NCI-H345 treated with DMSO at 0.1 percent for 48 hours (cell line): ENCODE data around the gene NEU2.
"Not testable (repeated sequence)": the region's sequence is repeated elsewhere in the genome, so short reads cannot be mapped to it uniquely, and the experiment has no call there.

Experiments
- DNase-seq: peaks from one replicate; lab custom pipeline; 2025; ENCODE audit not compliant: unreplicated experiment; lab: John Stamatoyannopoulos, UW

The NEU2 gene

GRCh38 chr2:233010569-233011267, 21.8 kb upstream of the NEU2 start:
- DNase-seq, result no peak

DNA sequence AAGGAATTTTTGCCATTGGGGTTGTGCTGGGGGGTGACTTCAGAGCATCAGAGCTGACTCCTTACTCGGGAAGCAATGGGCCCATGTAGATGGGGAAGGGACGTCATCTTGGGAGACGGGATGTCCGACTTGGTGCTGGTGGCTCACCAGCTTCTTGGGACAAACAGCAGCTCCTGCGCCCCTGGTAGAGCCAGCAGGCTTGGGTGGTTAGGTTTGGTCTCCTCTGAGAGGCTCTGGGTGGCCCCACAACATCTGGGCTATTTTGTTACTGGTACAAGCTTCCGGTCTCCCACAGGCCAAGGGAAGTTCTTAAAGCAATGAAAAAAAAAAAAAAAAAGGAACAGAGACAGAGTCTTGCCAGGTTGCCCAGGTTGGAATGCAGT, 21.2 kb upstream of the NEU2 start:
- DNase-seq, result no peak

GRCh38 chr2:233011702-233012131, 20.8 kb upstream of the NEU2 start:
- no peak for DNase-seq

DNA sequence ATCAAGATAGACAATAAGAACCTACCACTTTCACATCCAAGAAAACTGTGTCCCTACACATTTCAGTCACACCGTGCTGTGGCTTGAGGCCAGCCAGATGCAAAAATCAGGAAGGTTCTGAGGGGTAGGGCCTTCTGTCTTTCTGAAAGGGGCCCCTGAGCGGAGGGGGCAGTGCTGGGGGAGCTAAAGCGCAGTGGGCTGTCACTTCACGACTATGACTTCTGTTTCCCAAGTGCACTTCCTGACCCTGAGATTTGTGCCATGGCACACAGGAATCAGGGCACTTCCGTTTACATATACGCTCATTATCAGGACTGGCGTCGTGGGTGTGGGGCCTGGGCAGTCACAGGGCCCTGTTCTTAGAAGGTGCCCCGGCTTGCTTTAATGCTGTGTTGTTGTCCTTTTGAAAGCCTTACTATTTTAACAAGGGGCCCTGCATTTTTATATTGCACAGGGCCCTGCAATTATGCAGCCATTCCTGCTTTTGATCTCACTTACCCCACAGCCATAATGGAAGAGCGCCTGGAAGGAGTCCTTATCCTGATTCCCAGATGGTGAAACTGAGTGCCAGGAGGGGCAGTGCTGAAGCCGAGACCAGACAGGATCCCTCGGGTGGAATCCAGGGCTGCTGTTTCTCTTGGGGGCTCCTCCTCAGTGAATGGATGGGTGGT, 20.0 kb upstream of the NEU2 start:
- no peak for DNase-seq

- no peak for DNase-seq
These were observed 19.4 kb upstream of the NEU2 start, which contains the start of gene NGEF for GRCh38 chr2:233013027-233013461. NGEF (minus strand) TSS chr2:233013256; CDS start chr2:232974890, 38,366 bp downstream.

DNA sequence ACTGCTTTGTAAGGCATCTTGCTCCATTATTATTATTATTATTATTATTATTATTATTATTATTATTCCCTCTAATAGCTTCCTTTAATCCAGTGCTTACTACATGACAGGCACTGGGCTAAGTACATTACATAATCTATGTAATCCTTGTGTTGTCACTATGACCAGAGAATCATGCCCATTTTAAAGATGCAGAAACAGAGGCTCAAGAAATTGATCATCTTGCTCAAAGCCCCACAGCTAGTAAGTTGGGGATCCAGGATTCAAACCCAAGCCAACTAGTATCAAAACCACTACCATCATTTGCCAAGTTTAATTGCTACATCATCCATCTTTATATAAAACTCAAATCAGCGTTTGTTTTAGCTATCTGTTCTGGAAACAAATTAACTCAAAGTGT, 18.8 kb upstream of the NEU2 start:
- no peak for DNase-seq

GRCh38 chr2:233015019-233015645, 17.3 kb upstream of the NEU2 start:
- no peak for DNase-seq

- DNase-seq, result no peak
These were observed 14.5 kb upstream of the NEU2 start for GRCh38 chr2:233017947-233018346.

GRCh38 chr2:233019610-233020009, 12.9 kb upstream of the NEU2 start:
- DNase-seq, result not testable (repeated sequence)

DNA sequence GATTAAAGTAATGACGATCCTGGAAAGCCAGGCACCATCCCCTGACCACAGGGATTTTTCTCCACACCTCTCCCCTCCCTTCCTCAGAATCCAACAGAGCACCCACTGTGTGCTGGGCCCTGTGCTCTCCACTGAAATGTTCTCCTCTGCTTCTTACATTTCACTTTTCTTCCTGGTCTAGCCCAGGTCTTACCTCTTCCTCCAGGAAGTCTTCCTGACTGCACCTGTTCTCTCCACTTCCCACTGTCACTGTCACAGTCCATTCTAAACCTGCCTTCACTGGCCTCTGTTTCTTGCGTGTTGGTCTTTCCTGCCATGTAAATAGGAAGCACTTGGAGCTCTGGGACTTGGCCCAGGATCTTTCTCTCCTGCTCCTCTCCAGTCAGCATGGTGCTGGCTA, 12.0 kb upstream of the NEU2 start:
- DNase-seq, result no peak

DNA sequence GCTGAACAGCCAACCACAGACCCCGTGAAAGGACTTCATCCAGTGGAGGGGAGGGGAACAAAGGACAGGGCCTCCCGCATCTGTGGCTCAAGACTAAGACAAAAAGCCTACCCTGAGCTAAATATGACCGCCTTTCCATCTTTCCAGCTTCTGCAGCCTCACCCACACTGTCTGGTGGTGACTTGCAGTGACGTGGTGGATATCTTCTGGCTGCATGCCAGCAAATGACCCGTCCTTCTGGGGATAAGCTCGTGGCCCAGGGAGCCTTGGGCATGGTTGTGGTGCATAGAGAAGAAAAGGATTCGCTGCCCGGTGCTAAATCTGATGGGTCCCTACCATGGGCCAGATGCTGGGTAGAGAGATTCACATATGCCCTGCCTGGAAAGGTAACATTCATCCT, 10.7 kb upstream of the NEU2 start:
- DNase-seq, result no peak

GRCh38 chr2:233022561-233022960, 9.9 kb upstream of the NEU2 start:
- DNase-seq, result no peak

- DNase-seq, result no peak
These were observed 9.3 kb upstream of the NEU2 start for GRCh38 chr2:233023007-233023760.

DNA sequence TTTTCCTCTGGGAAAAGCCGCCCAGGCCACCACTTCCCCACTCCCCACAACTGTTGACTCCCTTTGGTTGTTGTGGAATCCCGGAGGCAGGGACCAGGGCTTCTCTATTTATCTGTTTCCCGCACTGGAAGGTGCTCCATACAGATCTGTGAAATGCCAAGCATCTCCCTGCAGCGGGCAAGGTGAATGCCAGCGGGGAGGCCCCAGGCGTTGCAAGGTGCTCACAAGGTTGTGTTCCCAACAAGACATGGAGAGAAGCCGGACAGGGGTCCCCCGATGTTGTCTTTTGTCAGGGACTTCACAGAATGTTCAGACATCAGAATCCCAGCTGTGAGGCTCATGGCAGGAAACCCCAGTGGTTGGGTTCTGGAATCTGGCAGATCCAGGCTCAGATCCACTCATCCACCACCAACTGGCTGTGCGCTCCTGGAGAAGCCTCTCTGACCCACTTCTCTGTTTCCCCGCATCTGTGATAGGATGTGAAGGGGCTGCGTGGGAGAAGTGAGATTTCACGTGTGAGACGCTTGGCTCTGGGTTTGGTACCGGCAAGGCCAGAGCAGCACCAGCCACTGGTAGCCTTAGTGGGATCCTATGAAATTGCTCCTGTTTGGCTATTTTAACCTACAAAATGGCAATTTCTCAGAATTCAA, 8.6 kb upstream of the NEU2 start:
- DNase-seq, result no peak

DNA sequence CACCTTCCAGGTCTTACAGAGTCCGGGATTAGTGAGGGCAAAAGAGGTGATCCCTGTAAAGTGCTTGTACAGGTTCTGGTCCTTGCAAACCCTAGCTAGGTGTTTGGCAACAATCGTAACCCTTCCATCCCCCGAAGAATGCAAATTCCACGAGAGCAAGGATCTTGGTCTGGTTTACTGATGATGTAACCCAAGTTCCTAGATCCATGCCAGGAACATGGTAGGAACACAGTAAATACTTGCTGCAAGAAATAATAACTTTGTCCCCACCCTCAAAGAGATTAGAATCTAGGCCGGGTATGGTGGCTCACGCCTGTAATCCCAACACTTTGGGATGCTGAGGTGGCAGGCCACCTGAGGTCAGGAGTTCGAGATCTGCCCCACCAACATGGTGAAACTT, 6.8 kb upstream of the NEU2 start:
- no peak for DNase-seq

GRCh38 chr2:233026198-233026813, 6.2 kb upstream of the NEU2 start:
- no peak for DNase-seq

DNA sequence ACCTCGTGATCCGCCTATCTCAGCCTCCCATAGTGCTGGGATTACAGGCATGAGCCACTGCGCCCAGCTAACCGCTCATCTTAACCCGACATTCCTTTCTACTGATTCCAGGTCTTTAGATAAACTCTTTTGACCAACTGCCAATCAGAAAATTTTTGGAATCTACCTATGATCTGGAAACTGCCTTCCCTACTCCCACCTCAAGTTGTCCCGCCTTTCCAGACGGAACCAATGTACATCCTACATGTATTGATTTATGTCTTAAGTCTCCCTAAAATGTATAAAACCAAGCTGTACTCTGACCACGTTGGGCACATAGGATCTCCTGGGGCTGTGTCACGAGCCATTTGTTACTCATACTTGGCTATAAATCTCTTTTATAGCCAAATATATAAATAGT, 3.2 kb upstream of the NEU2 start:
- no peak for DNase-seq

- DNase-seq, result no peak
These were observed 644 bp upstream of the NEU2 start for GRCh38 chr2:233031556-233032500.

DNA sequence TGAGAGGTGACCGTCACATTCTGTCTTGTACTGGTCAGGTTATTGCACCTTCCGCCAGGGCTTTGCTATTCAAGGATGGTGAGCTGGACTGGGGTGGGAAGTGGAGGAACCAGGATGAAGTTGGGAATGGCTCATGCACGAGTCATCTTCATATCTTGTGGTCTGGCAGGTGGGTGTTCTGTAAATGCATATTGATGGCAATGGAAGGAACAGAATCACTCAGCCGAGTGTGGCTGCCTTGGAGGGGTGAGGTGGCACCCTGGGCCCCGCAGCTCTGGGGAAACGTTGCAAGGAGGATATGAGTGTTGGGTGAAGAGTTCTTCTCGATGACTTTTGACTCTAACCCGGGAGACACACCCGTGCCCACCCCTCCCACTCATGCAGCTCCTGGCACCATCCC, 1.2 kb downstream of the NEU2 start:
- DNase-seq, result no peak
